Measurements from ENCODE around the gene AFP. TPM values are rescaled to one million over a fixed set of nuclear protein-coding genes. Genes with fewer than 3 reads are reported as not detected.

Gene AFP
- total and polyA plus RNA-seq, 2 of the 13 experiments (the other 11 are each of a cell fraction or from before 2014, with no cell fraction given) = 9,434 to 13,105 TPM

- no peak for TF ChIP-seq GABPB1 (CRISPR knock-in tag; IDR thresholded peaks at IDR 0.05)
- 0 out of 2 replicates have a peak, but pooled peaks have one; percentile 29 for TF ChIP-seq ATF6 (CRISPR knock-in tag; conservative IDR thresholded peaks at IDR 0.05)
- TF ChIP-seq ZNF530 (CRISPR knock-in tag; IDR thresholded peaks at IDR 0.05; ENCODE audit: low read depth) = no peak
- TF ChIP-seq RBFOX2 (IDR thresholded peaks at IDR 0.05; ENCODE audit: low read depth, low read length) = peak; percentile 62
- TF ChIP-seq NR2F2 (IDR thresholded peaks at IDR 0.05; ENCODE audit: borderline replicate concordance, low read depth) = no peak
- peak; percentile 80 for TF ChIP-seq POLR2AphosphoS5 (IDR thresholded peaks at IDR 0.05; ENCODE audit: low read depth, low read length)
- TF ChIP-seq MYPOP (CRISPR knock-in tag; IDR thresholded peaks at IDR 0.05) = peak; percentile 63; the same call in 1 of the 2 replicates
- TF ChIP-seq PAXIP1 (CRISPR knock-in tag; conservative IDR thresholded peaks at IDR 0.05) = 0 out of 2 replicates have a peak, but pooled peaks have one; percentile 21
- no peak for TF ChIP-seq CSRNP2 (CRISPR knock-in tag; conservative IDR thresholded peaks at IDR 0.05; ENCODE audit: low read depth)
- 0 out of 2 replicates have a peak, but pooled peaks have one; percentile 34 for TF ChIP-seq POGK (CRISPR knock-in tag; conservative IDR thresholded peaks at IDR 0.05)
- peak; percentile 4 for TF ChIP-seq ZEB1 (IDR thresholded peaks at IDR 0.05; ENCODE audit: insufficient replicate concordance, low read depth)
- TF ChIP-seq ZNF749 (CRISPR knock-in tag; IDR thresholded peaks at IDR 0.05; ENCODE audit: borderline replicate concordance) = 0 out of 2 replicates have a peak, but pooled peaks have one; percentile 59
- no peak for TF ChIP-seq SYNCRIP (IDR thresholded peaks at IDR 0.05; ENCODE audit: insufficient read depth, low read depth, low read length)
- peak; percentile 51 for TF ChIP-seq ZBTB43 (CRISPR knock-in tag; conservative IDR thresholded peaks at IDR 0.05)
- TF ChIP-seq ZNF878 (CRISPR knock-in tag; IDR thresholded peaks at IDR 0.05) = peak; percentile 70; the same call in 1 of the 2 replicates
- no peak for TF ChIP-seq ZC3H13 (CRISPR knock-in tag; IDR thresholded peaks at IDR 0.05)
These were observed 14.1 kb upstream of the AFP start (continued) for GRCh38 chr4:73421708-73422457.
